Measurements from ENCODE around the gene SLC39A3.

SLC39A3 gene

DNA sequence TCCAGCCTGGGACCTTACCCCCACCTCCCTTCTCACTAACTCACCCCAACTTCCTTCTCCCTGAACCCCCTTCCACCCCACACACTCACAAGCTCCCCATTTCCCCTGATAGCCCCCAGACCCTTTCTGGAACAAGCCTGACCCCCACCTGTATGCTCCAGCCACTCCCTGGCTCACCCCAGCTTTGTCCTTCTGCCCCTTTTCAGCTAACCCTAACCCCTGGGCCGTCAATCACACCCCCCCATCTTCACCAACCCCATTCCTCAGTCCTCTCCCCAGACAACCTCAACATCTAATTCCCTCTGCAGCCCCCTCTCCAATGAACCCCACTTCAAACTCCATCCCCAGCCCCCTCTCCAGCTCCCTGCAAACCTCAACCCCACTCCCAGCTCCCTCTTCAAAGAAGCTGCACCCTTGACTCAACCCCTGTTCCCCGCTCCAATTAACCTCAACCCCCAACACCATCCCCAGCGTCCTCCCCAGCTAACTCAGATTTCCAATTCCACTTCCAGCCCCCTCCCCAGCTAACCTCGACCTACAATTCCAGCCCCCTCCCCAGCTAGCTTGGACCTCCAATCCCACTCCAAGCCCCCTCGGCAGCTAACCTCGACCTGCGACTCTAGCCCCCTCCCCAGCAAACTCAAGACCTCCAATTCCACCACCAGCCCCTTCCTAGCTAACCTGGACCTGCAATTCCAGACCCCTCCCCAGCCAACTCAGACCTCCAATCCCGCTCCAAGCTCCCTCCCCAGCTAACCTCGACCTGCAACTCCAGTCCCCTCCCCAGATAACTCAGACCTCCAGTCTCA is 38.3 kb downstream of the SLC39A3 start:
- no peak for DNase-seq

DNA sequence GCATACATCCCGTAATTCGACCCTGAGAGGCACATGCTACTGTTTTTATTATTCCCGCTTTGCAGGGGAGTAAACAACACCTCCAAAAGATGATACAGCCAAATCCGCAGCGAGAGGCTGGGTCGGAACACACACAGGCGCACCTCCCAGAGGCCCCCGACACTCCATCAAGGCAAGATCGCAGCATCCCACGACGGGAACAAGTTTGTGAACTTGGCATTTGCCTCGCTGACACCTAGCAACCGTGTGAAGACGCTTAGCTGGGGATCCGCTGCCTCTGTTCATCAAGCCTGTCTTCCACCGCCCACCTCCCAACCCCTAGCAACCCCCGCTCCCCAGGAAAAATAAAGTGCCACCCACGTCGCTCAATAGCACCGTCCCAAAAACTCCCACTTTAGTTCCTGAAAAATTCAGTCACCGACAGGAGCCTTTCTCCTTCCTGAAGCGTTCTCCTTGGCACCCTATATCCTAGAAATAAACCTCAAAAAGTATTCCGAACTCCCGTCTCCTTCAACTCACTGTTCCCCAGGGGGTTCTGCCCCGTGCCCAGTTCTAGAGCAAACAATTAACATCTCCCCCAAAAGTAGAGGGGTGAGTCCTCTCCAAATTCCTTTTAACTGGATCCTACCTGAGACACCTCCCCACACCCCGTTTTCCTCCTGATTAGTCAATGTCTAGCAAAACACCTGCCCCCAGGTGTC is 39.0 kb downstream of the SLC39A3 start:
- no peak for DNase-seq

DNA sequence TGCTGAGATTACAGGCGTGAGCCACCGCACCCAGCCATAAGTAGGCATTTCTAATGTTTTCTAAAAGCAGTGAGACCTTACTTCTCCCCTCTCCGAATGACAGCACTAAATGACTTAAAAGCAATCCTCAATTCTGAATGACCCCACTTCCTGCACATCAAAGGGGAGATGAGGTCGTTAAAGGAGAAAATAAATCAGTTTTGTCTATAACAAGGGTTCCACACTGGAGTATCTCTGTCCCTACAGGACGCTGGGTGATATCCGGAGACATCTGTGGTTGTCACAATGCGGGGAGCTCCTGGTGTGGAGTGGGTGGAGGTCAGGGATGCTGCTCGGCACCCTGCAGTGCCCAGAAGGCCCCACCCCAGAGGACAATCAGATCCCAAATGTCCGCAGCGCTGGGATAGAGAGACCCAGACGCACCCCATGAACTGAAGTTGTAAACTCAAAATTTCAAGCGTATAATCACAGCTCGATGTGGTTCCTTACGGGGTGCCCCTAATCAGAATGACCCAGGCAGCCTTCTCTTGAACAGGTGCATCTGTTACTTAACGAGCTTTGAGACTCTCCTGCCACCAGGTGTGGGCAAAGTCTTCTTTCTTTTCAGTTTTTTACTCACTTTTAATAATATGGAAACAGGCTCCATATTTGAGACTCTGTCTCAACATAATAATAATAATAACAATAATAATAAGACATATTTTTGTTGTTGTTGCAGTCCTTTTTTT is 40.2 kb downstream of the SLC39A3 start:
- DNase-seq: no peak

DNA sequence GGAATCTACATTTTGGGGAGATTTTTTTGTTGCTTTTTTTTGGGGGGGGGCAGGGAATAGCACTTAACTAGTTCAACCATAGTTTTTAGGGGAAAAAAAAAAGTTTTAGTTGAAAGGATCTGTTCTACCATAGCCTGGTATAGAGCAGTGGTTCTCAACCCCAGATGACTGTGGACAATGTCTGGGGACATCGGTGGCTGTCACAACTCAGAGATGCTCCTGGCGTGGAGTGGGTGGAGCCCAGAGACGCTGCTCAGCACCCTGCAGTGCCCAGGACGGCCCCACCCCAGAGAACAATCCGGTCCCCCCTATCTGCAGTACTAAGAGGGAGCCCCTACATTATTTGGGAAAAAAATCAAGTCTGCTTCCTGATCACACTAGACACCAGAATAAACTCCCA is 45.6 kb downstream of the SLC39A3 start:
- no peak for DNase-seq

DNA sequence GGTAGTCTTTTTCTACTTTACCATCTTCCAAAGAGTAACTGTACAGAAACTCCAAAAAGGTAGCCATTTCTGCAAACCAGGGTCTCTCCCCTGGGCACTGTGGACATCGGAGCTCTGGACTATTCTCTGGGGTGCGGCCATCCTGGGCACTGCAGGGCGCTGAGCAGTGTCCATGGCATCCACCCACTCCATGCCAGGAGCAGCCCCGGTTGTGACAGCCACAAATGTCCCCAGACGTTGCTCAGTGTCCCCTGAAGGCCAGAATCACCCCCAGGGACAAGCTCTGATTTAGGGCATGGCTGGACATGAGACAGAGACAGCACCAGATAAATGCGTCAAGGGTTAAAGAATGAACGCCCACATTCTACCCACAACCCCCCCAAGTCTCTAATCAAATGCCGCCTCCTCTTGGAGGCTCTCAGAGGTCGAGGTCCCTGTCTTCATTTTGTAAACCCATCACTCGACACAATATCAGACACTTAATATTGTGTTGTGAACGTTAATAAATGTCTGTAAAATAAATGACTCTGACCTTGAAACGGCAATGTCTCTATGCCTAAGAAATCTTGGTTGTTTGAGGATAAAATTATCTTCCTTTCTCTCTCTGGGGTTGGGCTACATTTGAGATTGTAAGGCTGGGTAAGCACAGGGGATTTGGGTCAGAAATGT is 46.2 kb downstream of the SLC39A3 start:
- no peak for DNase-seq

DNA sequence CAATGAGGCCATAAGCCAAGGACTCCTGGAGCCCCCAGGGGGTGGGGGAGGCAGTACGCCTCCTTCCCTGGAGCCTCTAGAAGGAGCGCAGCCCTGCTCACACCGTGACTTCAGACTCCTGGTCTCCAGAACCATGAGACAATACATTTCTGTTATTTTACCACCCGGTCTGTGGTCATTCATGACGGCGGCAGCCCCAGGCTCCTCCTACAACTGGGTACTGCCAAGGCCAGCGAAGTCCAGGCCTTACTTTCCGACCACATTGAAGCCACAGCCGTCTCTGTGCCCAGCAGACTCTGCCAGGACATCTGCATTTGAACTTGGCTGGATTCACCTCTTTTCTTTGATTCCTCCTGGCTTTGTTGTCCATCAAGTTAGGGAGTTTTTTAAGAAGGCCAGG is 47.9 kb downstream of the SLC39A3 start:
- no peak for DNase-seq

DNA sequence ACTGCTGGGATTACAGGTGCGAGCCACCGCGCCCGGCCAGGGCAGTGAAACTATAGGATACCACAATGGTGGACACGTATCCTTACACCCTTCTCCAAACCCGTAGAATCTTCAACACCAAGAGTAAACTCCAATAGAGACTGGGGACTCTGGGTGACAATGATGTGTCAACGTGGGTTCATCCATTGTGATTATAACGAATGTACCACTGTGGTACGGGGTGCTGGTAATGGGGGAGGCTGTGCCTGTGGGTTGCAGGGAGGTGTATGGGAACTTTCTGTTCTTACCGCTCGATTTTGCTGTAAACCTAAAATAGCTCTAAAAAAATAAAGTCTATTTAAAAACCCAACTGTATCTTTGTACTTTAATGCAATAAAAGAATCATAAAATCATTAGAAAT is 49.0 kb downstream of the SLC39A3 start:
- DNase-seq: no peak

DNA sequence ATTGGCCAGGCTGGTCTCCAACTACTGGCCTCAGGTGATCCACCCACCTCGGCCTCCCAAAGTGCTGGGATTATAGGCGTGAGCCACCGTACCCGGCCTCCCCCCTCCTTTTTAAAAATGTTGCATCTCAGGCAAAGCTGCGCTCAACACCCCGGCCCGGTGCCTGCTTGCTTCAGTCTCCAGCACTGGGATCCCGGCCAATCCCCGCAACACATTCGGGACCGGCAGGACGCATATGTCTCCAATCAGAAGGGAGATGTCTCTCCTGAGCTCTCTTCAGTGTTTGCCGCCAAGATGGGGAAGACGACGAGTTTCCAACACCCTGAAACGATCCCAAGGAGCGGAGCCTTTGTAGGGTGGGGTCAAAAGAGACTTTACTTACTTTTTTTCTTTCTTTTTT is 53.5 kb downstream of the SLC39A3 start:
- no peak for DNase-seq

DNA sequence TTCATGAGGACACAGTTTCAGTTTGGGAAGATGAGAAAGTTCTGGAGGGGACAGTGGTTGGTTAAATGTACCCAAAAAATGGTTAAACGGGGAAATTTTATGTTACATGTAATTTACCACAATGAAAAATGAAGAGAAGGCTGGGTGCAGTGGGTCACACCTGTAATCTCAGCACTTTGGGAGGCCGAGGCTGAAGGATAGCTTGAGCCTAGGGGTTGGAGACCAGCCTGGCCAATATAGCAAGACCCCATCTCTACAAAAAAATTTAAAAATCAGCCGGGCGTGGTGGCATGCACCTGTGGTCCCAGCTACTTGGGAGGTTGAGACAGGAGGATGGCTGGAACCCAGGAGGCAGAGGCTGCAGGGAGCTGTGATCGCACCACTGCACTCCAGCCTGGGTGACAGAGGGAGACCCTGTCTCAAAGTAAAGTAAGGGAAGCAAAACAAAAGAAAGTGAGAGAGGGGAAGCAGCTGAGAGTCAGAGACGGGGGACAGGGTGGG is 54.6 kb downstream of the SLC39A3 start:
- DNase-seq: no peak

DNA sequence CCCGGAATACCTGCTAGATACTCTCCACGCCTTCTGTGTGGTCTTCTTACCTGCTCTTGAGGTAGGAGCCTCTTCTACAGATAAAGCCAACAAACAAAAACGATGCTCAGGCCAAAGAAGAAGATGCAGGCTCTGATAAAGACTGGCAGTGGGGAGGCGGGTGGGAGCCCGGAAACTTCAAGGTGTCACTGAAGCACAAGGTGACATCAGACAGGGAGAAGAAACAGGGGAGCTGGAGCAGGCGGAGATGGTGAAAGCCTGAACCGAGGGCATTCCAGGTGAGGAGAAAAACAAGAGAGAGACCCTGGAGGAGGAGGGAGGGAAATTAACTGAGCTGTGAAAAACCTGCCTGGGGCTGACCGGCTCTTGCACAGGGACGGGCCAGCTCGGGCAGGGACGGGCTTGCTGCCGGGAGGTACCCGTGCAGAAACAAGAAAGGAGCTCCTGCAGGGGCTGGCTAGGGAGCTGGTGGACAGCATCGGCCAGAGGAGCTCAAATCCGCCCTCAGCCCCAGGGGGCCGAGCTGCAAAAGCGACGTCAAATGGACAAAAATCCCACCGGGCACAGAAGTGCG is 56.3 kb downstream of the SLC39A3 start:
- DNase-seq: no peak
